GM21576 (cell line): ENCODE data around the gene KRTAP22-1.

Source experiments
- ATAC-seq: cut with Tn5 transposase; IDR thresholded peaks from one replicate; pipeline ENCODE4 v1.9.1; 2021; ENCODE audit warnings: mild to moderate bottlenecking, moderate library complexity; ENCODE audit not compliant: unreplicated experiment

KRTAP22-1 gene

GRCh38 chr21:30623362-30623761, 22.5 kb downstream of the KRTAP22-1 start:
- ATAC-seq: no peak

- ATAC-seq: no peak
These were observed 24.7 kb downstream of the KRTAP22-1 start for GRCh38 chr21:30625449-30626165.

- no peak for ATAC-seq
These were observed 27.2 kb downstream of the KRTAP22-1 start for GRCh38 chr21:30628109-30628508.

GRCh38 chr21:30629200-30629599, 28.3 kb downstream of the KRTAP22-1 start:
- ATAC-seq: no peak

GRCh38 chr21:30634906-30635305, 34.0 kb downstream of the KRTAP22-1 start, which contains the start of gene KRTAP20-2:
Gene KRTAP20-2, plus strand, starts transcription at chr21:30635206. Its CDS starts 58 bp downstream, at chr21:30635264.
- ATAC-seq: no peak

- no peak for ATAC-seq
These were observed 37.8 kb downstream of the KRTAP22-1 start for GRCh38 chr21:30638686-30639085.

GRCh38 chr21:30642564-30642963, 41.7 kb downstream of the KRTAP22-1 start, which contains the start of gene KRTAP20-3:
Gene KRTAP20-3, plus strand, starts transcription at chr21:30642864.
- no peak for ATAC-seq

- ATAC-seq: no peak
These were observed 46.1 kb downstream of the KRTAP22-1 start for GRCh38 chr21:30646904-30647414.
